Measurements from ENCODE around the gene BOLA3.
"Not testable (repeated sequence)": the region's sequence is repeated elsewhere in the genome, so short reads cannot be mapped to it uniquely, and the experiment has no call there.

Gene BOLA3

GRCh38 chr2:74101574-74102300 lies 46.0 kb downstream of the BOLA3 start:
- DNase-seq: no peak

- DNase-seq: no peak
These were observed 47.2 kb downstream of the BOLA3 start for GRCh38 chr2:74100254-74101216.

GRCh38 chr2:74099835-74100234 lies 47.9 kb downstream of the BOLA3 start:
- no peak for DNase-seq

- no peak for DNase-seq
These were observed 48.4 kb downstream of the BOLA3 start for GRCh38 chr2:74099271-74099670.

GRCh38 chr2:74097574-74097973 lies 50.1 kb downstream of the BOLA3 start:
- no peak for DNase-seq

- DNase-seq: no peak
These were observed 51.7 kb downstream of the BOLA3 start for GRCh38 chr2:74096052-74096451.

GRCh38 chr2:74095632-74096031 lies 52.1 kb downstream of the BOLA3 start:
- no peak for DNase-seq

GRCh38 chr2:74094291-74094690 lies 53.4 kb downstream of the BOLA3 start:
- DNase-seq: no peak

- no peak for DNase-seq
These were observed 53.9 kb downstream of the BOLA3 start for GRCh38 chr2:74093840-74094239.

- DNase-seq: no peak
These were observed 54.3 kb downstream of the BOLA3 start for GRCh38 chr2:74093426-74093825.

- DNase-seq: peak; percentile 28
These were observed 55.4 kb downstream of the BOLA3 start for GRCh38 chr2:74092275-74092674.

- no peak for DNase-seq
These were observed 56.3 kb downstream of the BOLA3 start for GRCh38 chr2:74091391-74091790.

GRCh38 chr2:74089816-74090745 lies 57.6 kb downstream of the BOLA3 start:
- DNase-seq: no peak

- DNase-seq: not testable (repeated sequence)
These were observed 59.0 kb downstream of the BOLA3 start for GRCh38 chr2:74088676-74089075.

- DNase-seq: no peak
These were observed 60.0 kb downstream of the BOLA3 start for GRCh38 chr2:74087696-74088095.

GRCh38 chr2:74086021-74086420 lies 61.7 kb downstream of the BOLA3 start:
- DNase-seq: no peak
